ENCODE measurements around the gene RTKN.

The RTKN gene

GRCh38 chr2:74417197-74417596, 24.5 kb downstream of the RTKN start:
- no peak for DNase-seq (ENCODE audit: low read depth in 2 of 2)

- DNase-seq (ENCODE audit: low read depth in 2 of 2) = no peak
These were observed 25.0 kb downstream of the RTKN start for GRCh38 chr2:74416778-74417177.

- DNase-seq (ENCODE audit: low read depth in 2 of 2) = no peak
These were observed 25.9 kb downstream of the RTKN start for GRCh38 chr2:74415762-74416395.

GRCh38 chr2:74414881-74415761, 26.6 kb downstream of the RTKN start:
- DNase-seq (ENCODE audit: low read depth in 2 of 2) = no peak

DNA sequence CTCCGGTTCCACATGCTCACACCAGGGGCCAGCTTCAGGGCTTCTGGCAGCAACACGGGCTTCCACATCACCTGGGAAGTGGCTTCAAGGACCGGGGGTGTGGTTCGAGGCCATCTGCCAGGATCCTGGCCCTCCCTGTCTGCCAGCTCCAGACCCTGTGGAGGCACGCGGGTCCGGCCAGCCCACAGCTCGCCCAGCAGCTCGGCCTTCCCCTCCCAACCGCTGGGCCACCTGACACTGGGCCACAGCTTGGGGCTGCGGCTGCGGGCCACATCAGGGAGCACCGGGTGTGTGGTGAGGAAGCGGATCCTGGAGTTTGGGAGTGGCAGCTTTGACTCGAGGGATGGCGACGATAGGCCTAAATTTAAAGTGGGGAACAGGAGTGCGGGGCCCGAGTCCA, 27.3 kb downstream of the RTKN start:
- DNase-seq (ENCODE audit: low read depth in 2 of 2) = no peak

- DNase-seq (ENCODE audit: low read depth in 2 of 2) = no peak
These were observed 28.6 kb downstream of the RTKN start for GRCh38 chr2:74413001-74413698.

DNA sequence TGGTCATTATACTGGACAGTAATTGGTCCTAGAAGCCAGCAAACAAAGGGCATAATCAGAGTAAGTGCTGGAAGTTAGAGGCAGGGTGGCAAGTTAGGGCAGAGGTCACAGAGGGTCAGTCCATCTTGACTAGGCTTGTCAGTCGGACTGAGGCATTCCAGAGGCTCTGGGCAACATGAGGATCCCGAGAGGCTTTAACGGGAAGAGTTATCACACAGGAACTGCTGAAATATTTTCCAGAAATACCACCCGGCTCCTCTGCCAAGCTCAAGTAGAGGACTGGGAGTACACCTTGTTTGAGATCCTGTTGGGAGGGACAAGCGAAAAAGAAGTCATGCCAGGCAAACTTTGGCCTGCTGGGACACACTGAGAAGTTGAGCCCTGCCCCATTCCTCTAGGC, 34.1 kb downstream of the RTKN start:
- DNase-seq (ENCODE audit: low read depth in 2 of 2) = no peak

GRCh38 chr2:74406035-74406434, 35.7 kb downstream of the RTKN start:
- no peak for DNase-seq (ENCODE audit: low read depth in 2 of 2)

- no peak for DNase-seq (ENCODE audit: low read depth in 2 of 2)
These were observed 39.8 kb downstream of the RTKN start for GRCh38 chr2:74401891-74402290.

GRCh38 chr2:74399785-74400184, 42.0 kb downstream of the RTKN start:
- no peak for DNase-seq (ENCODE audit: low read depth in 2 of 2)

GRCh38 chr2:74396149-74396548, 45.6 kb downstream of the RTKN start:
- DNase-seq (ENCODE audit: low read depth in 2 of 2) = no peak

DNA sequence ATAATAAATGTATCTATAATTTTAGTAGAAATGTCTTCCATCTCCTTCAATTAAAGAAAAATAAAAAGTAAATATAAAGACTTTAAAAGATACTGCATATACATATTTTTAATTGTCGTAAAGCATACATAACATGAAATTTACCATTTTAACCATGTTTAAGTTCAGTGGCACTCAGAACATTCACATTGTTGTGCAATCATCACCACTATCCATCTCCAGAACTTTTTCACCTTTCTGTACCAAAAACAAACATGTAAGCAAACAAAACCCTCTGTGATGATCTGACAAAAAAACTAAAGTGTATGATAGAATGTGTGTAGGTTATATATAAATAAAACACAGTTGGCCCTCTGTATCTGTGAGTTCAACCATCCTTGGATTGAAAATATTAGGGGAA, 48.2 kb downstream of the RTKN start:
- no peak for DNase-seq (ENCODE audit: low read depth in 2 of 2)

DNA sequence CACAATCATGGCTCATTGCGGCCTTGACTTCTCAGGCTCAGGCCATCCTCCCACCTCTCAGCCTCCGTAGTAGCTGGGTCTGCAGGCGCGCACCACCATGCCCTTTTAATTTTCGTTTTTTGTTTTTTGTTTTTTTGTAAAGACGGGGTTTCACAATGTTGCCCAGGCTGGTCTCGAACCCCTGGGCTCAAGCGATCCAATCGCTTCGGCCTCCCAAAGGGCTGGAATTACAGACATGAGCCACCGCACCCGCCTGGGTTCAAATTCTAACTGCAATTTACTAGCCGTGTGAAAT, 49.3 kb downstream of the RTKN start:
- no peak for DNase-seq (ENCODE audit: low read depth in 2 of 2)

DNA sequence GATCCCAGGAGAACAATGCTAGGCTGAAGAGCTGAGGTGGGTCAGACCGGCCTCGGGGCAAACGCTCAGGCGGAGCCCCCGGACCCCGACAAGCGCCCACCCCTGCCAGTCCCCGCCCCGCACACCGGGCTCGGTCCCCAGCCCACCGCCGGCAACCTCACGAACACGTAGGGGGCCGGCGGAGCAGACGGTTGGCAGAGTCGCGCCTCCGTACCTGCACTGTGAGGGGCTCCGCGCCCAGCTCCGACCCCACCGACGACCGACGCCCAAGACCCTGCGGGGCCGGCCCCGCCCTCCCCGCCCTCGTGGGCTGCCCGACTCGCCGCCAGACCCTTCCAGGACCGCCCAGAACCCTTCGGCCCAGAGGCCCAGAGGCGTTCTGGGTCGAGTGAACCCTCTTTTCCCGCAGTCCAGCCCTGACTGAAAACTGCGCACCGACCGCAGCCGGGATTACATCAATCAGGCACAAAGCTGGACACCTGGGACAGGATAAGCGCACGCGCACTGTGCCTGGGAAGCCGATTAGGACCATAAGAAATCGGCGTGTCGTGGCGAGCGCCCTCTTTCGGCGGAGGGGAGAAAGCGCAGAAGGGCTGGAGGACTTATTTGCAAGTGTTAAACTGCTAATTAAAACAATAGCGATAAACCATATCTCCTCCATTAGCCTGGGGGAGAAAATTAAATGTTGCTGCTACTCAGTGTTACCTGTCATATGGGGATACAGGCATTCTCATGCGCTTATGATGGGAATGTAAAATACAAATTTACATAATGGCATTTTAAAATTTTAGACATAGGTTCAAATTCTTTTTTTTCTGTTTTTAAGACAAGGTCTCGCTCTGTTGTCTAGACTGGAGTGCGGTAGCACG, 49.9 kb downstream of the RTKN start:
- DNase-seq (ENCODE audit: low read depth in 2 of 2) = peak; percentile 85 to 88

- no peak for DNase-seq (ENCODE audit: low read depth in 2 of 2)
These were observed 50.5 kb downstream of the RTKN start for GRCh38 chr2:74391209-74391579.

- no peak for DNase-seq (ENCODE audit: low read depth in 2 of 2)
These were observed 51.1 kb downstream of the RTKN start for GRCh38 chr2:74390606-74391005.

DNA sequence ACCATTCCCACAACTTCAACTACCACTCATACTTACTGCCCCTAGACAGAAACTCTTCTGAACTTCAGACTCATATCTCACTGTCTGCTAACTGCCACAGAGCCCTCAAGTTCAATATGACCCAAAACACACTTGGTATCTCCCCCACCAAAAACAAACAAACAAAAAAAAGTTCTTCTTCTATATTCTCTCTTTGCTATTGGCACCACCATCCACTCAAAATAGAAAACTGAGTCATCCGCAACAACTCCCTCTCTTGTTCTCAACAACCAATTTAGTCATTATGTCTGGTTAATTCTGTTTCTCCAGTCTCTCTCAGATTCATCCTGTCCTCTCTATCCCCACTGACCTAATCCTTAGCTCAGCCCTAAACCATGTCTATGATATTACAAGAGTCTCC, 54.4 kb downstream of the RTKN start:
- no peak for DNase-seq (ENCODE audit: low read depth in 2 of 2)

GRCh38 chr2:74385396-74385795, 56.3 kb downstream of the RTKN start:
- DNase-seq (ENCODE audit: low read depth in 2 of 2) = no peak

- no peak for DNase-seq (ENCODE audit: low read depth in 2 of 2)
These were observed 57.7 kb downstream of the RTKN start for GRCh38 chr2:74384051-74384450.

DNA sequence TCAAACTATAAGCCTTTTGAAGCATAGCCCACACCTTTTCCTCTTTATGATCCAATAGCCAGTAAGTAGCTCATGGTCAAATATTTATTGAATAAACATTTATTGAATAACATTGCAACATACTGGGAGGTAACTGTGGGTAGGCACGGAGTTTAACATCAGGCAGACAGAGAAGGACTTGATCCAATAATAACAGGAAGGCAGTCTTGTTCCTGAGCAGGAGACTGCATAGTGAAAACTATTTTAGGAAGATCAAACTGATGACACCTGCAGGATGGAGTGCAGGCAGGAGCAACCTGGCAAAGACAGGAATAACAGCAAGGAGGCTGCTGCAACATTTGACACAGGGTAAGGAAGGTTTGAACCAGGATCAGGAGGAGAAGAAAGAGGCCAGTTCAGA, 58.5 kb downstream of the RTKN start:
- DNase-seq (ENCODE audit: low read depth in 2 of 2) = no peak

DNA sequence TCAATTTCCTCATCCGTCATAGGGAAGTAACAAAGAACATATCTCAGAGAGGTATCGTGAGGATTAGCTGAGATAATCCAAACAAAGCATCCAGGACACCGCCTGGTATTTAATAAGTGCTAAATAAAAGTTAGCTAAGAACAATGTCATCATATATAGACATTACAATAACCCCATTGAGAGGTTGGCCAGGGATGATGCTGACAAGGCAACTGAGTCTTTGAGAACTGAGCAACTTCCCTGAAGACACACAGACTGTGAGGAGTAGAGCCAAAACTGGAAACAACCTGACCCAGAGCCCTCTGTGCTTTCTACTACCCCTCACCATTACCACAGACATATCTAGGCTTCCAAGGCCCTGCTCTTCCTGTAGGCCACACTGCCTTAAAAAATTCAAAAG, 60.0 kb downstream of the RTKN start:
- DNase-seq (ENCODE audit: low read depth in 2 of 2) = no peak

Measured in stimulated activated CD8-positive, alpha-beta memory T cell treated with anti-CD3 and anti-CD28 coated beads, Interleukin-15, amount 100 ng/mL, for 4 hours (primary cell).